Measurements from ENCODE around the gene WDR6.

The WDR6 gene

GRCh38 chr3:49015072-49015471 is 7.9 kb downstream of the WDR6 start:
- in situ Hi-C loops (cut with HindIII; ENCODE audit: low sequenced_read_pairs), result no loop called here

- in situ Hi-C loops (cut with HindIII; ENCODE audit: low sequenced_read_pairs), result no loop called here
Measured at GRCh38 chr3:49015765-49016164, 8.6 kb downstream of the WDR6 start.

- in situ Hi-C loops (cut with HindIII; ENCODE audit: low sequenced_read_pairs), result no loop called here
Measured at GRCh38 chr3:49016414-49017228, 9.4 kb downstream of the WDR6 start.

GRCh38 chr3:49017229-49017970 is 10.2 kb downstream of the WDR6 start:
- in situ Hi-C loops (cut with HindIII; ENCODE audit: low sequenced_read_pairs), result no loop called here

- in situ Hi-C loops (cut with HindIII; ENCODE audit: low sequenced_read_pairs), result no loop called here
Measured at GRCh38 chr3:49017971-49018706, 10.9 kb downstream of the WDR6 start, which contains the start of gene DALRD3. Gene DALRD3 (minus strand): TSS chr3:49018580. CDS start chr3:49018564, 16 bp downstream.

- in situ Hi-C loops (cut with HindIII; ENCODE audit: low sequenced_read_pairs), result no loop called here
Measured at GRCh38 chr3:49018707-49019006, 11.5 kb downstream of the WDR6 start.

GRCh38 chr3:49019941-49020329 is 12.7 kb downstream of the WDR6 start:
- in situ Hi-C loops (cut with HindIII; ENCODE audit: low sequenced_read_pairs), result no loop called here

- in situ Hi-C loops (cut with HindIII; ENCODE audit: low sequenced_read_pairs), result no loop called here
Measured at GRCh38 chr3:49020330-49021212, 13.4 kb downstream of the WDR6 start.

- in situ Hi-C loops (cut with HindIII; ENCODE audit: low sequenced_read_pairs), result no loop called here
Measured at GRCh38 chr3:49021213-49021812, 14.1 kb downstream of the WDR6 start.

- in situ Hi-C loops (cut with HindIII; ENCODE audit: low sequenced_read_pairs), result no loop called here
Measured at GRCh38 chr3:49021813-49022687, 14.9 kb downstream of the WDR6 start, which contains the start of gene NDUFAF3. Gene NDUFAF3 (plus strand): TSS chr3:49022121. CDS start chr3:49022145, 24 bp downstream.

- in situ Hi-C loops (cut with HindIII; ENCODE audit: low sequenced_read_pairs), result no loop called here
Measured at GRCh38 chr3:49022688-49023171, 15.5 kb downstream of the WDR6 start.

- in situ Hi-C loops (cut with HindIII; ENCODE audit: low sequenced_read_pairs), result no loop called here
Measured at GRCh38 chr3:49023775-49024174, 16.6 kb downstream of the WDR6 start.

- in situ Hi-C loops (cut with HindIII; ENCODE audit: low sequenced_read_pairs), result no loop called here
Measured at GRCh38 chr3:49024449-49024848, 17.3 kb downstream of the WDR6 start.

- in situ Hi-C loops (cut with HindIII; ENCODE audit: low sequenced_read_pairs), result no loop called here
Measured at GRCh38 chr3:49025005-49025792, 18.0 kb downstream of the WDR6 start.

- in situ Hi-C loops (cut with HindIII; ENCODE audit: low sequenced_read_pairs), result no loop called here
Measured at GRCh38 chr3:49025793-49026520, 18.8 kb downstream of the WDR6 start.

- in situ Hi-C loops (cut with HindIII; ENCODE audit: low sequenced_read_pairs), result no loop called here
Measured at GRCh38 chr3:49026536-49026935, 19.3 kb downstream of the WDR6 start.

GRCh38 chr3:49027634-49028033 is 20.4 kb downstream of the WDR6 start:
- in situ Hi-C loops (cut with HindIII; ENCODE audit: low sequenced_read_pairs), result no loop called here

- in situ Hi-C loops (cut with HindIII; ENCODE audit: low sequenced_read_pairs), result no loop called here
Measured at GRCh38 chr3:49028298-49028672, 21.1 kb downstream of the WDR6 start.
